OCI-LY7 (cell line): ENCODE data around the gene TGFBRAP1.

Experiments used
- CTCF ChIP-seq: fragments of 200-600 bp; sonication (generic); conservative IDR thresholded peaks from 2 replicates; pipeline ENCODE4 v1.5.1; 2014; ENCODE audit warnings: mild to moderate bottlenecking, antibody characterized with exemption, low read length, moderate library complexity, mixed read lengths
- EZH2phosphoT487 ChIP-seq: fragments of 200-600 bp; sonication (generic); IDR thresholded peaks from 2 replicates; pipeline ENCODE4 v1.6.1; 2018; ENCODE audit warnings: low read depth, borderline replicate concordance, mild to moderate bottlenecking, mixed run types, antibody characterized with exemption, low read length, moderate library complexity, mixed read lengths

GRCh38 chr2:105317937-105318336, 11.6 kb downstream of the TGFBRAP1 start:
- TF ChIP-seq CTCF (no peak), EZH2phosphoT487 (no peak)
